ENCODE measurements around the gene WASF2. TPM values are rescaled to one million over a fixed set of nuclear protein-coding genes. Genes with fewer than 3 reads are reported as not detected.
A peak's percentile ranks its signal among the peaks of the same experiment; 100 is the strongest.
"Not testable (repeated sequence)": the region's sequence is repeated elsewhere in the genome, so short reads cannot be mapped to it uniquely, and the experiment has no call there.

Gene WASF2
- total RNA-seq, 1 donor from 2014 or later = 189 TPM

DNA sequence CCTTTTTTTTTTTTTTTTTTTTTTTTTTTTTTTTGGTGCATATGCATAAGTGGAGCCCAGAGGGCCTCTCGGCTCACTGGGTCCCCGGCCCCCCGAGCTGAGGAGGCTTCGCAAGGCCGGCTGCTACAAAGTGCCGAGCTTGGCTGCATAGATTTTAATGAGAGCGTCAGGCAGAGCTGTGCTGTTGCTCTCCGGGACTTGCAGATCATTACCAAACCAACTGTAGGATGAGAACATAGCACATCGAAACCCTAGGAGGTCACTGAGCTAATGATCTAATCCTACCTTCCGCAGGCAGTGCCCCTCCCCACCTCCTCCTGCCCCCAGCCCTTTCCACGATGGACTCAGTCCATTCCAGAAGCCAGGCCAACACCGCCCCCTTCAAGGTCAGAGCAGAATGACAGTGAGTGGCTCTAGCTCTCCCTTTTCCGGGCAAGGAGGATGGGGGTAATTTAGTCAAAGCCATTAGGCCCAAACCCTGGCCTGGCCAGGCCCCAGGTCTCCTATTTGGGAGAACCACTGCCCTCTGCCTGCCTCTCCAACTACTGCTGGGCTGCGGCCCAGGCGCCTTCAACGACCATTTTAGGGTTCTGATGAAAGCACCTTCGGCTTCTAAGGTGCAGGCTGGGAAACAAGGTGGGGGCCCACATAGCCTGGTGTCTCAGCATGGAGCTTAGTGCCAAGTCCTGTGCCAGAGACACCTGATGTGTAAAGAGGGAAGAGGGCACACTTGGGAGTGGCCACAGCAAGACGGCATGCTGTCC lies 84.2 kb downstream of the WASF2 start:
- Mint-ChIP-seq H3K4me1 (ENCODE audit: unreplicated experiment) (peaks cover 50% of the 10 kb centered on the region), H3K36me3 (ENCODE audit: unreplicated experiment) (peaks cover 23% of the 10 kb centered on the region), H3K27ac (ENCODE audit: unreplicated experiment) (peak overlapping the region; percentile 88)
- not testable (repeated sequence) for H3K27me3 Mint-ChIP-seq (ENCODE audit: unreplicated experiment); DNase-seq (ENCODE audit: extremely low spot score, unreplicated experiment); H3K9me3 Mint-ChIP-seq (ENCODE audit: unreplicated experiment); H3K4me3 Mint-ChIP-seq (ENCODE audit: unreplicated experiment)
- TF ChIP-seq, protein P1, sequence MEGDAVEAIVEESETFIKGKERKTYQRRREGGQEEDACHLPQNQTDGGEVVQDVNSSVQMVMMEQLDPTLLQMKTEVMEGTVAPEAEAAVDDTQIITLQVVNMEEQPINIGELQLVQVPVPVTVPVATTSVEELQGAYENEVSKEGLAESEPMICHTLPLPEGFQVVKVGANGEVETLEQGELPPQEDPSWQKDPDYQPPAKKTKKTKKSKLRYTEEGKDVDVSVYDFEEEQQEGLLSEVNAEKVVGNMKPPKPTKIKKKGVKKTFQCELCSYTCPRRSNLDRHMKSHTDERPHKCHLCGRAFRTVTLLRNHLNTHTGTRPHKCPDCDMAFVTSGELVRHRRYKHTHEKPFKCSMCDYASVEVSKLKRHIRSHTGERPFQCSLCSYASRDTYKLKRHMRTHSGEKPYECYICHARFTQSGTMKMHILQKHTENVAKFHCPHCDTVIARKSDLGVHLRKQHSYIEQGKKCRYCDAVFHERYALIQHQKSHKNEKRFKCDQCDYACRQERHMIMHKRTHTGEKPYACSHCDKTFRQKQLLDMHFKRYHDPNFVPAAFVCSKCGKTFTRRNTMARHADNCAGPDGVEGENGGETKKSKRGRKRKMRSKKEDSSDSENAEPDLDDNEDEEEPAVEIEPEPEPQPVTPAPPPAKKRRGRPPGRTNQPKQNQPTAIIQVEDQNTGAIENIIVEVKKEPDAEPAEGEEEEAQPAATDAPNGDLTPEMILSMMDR (IDR thresholded peaks at IDR 0.05) = peak; percentile 10

DNA sequence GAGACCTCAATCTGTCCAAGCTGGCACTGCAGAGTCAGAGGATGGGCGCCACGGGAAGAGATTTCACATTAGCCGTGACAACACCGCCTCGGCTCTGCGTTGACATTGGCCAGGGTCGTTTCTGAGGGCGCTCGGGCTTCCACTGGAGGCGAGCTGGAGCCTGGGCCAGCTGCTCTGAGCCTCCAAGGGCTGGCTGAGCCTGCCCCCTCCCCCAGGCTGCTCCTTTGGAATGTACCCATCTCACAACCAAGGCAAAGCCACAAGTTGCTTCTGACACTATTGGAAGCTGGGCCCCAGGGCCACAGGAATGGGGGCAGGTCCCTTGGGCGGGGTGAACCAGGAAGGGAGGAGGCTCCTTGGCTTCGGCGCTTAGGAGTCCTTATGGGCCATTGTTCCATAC lies 84.9 kb downstream of the WASF2 start:
- Mint-ChIP-seq H3K36me3 (ENCODE audit: unreplicated experiment) (peaks cover 18% of the 10 kb centered on the region), H3K27ac (ENCODE audit: unreplicated experiment) (peak overlapping the region; percentile 88), H3K4me1 (ENCODE audit: unreplicated experiment) (peaks cover 50% of the 10 kb centered on the region), H3K27me3 (ENCODE audit: unreplicated experiment) (no peaks in the 10 kb centered on the region), H3K9me3 (ENCODE audit: unreplicated experiment) (no peaks in the 10 kb centered on the region), H3K4me3 (ENCODE audit: unreplicated experiment) (no peak overlapping the region)
- no peak for DNase-seq (ENCODE audit: extremely low spot score, unreplicated experiment)
- TF ChIP-seq, protein P1 (IDR thresholded peaks at IDR 0.05) = no peak

DNA sequence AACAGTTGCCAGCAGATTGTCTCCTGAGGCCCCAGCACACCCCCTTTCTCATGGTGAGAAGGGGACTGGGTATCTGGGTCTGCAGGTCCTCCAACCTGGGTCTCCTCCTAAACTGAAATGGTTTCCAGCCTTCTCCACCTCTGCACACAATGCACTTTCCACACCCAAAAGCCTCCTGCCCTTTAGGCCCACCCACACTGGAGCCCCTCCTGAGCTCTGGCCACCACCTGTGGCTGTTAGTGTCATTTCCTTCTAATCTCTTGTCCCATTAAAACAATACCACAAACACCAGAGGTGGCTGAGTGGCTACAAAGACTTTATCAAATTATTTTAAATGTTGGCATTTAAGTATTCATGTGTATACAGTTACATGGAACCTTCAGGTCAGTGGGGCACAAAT lies 86.0 kb downstream of the WASF2 start:
- DNase-seq (ENCODE audit: extremely low spot score, unreplicated experiment) = no peak
- no peak overlapping the region for H3K4me3 Mint-ChIP-seq (ENCODE audit: unreplicated experiment)
- peaks cover 18% of the 10 kb centered on the region for H3K36me3 Mint-ChIP-seq (ENCODE audit: unreplicated experiment)
- H3K27me3 Mint-ChIP-seq (ENCODE audit: unreplicated experiment) = no peaks in the 10 kb centered on the region
- TF ChIP-seq, protein P1 (IDR thresholded peaks at IDR 0.05) = no peak
- H3K27ac Mint-ChIP-seq (ENCODE audit: unreplicated experiment) = peak overlapping the region; percentile 88
- no peaks in the 10 kb centered on the region for H3K9me3 Mint-ChIP-seq (ENCODE audit: unreplicated experiment)
- H3K4me1 Mint-ChIP-seq (ENCODE audit: unreplicated experiment) = peaks cover 55% of the 10 kb centered on the region

DNA sequence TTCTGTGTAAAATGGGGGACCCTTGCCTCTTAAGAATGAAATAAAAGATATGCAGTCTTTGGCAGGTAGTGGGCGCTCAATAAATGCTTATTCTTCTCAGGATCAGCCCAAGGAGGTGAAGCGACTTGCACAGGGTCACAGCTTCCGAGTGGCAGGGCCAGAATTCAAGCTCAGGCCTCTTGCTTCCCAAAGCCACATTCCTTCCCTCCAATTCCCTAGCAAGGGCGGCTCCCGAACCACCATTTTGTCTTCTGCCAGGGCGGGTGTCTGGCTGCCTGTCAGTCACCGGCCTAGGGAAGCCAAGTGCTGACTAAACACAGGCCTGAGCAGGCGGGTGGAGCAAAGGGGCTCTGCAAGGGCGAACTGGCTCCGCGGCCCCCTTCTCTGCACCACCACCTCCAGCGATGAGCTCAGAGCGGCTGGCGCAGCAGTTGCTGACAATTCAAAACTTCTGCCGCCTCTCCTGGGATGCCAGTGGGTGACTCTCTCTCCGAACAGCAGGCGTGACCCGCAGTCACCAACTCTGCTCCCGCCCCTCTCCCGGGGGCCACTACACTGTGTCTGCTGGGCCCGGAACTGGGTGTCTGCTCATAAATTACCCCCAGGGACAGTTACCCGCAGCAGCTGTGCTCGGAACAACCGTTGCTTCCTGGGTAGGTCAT lies 86.8 kb downstream of the WASF2 start:
- H3K36me3 Mint-ChIP-seq (ENCODE audit: unreplicated experiment) = peaks cover 12% of the 10 kb centered on the region
- H3K9me3 Mint-ChIP-seq (ENCODE audit: unreplicated experiment) = no peaks in the 10 kb centered on the region
- H3K4me3 Mint-ChIP-seq (ENCODE audit: unreplicated experiment) = no peak overlapping the region
- no peaks in the 10 kb centered on the region for H3K27me3 Mint-ChIP-seq (ENCODE audit: unreplicated experiment)
- peaks cover 59% of the 10 kb centered on the region for H3K4me1 Mint-ChIP-seq (ENCODE audit: unreplicated experiment)
- peak; percentile 85 for DNase-seq (ENCODE audit: extremely low spot score, unreplicated experiment)
- TF ChIP-seq, protein P1 (IDR thresholded peaks at IDR 0.05) = peak; percentile 41
- peak overlapping the region; percentile 88 for H3K27ac Mint-ChIP-seq (ENCODE audit: unreplicated experiment)

DNA sequence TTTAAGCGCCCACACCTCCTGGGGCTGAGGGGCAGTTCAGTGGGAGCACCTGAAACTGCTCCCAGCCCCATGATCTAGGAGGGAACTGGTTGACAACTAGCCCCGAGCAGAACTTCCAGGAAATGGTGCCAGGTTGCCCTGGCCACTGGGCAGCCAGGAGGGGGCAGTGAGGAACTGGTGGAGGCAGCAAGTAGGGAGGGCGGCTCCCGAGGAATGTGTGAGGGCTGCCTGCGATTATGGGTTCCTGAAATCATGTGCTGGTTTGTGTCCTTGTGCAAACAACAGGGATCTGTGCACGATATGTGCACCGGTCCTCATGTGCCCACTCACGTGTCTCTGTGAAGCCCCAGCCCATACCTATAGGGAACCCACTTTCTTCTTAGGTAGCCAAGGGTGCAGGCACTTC lies 87.6 kb downstream of the WASF2 start:
- no peak overlapping the region for H3K27ac Mint-ChIP-seq (ENCODE audit: unreplicated experiment)
- no peaks in the 10 kb centered on the region for H3K27me3 Mint-ChIP-seq (ENCODE audit: unreplicated experiment)
- H3K4me3 Mint-ChIP-seq (ENCODE audit: unreplicated experiment) = no peak overlapping the region
- H3K4me1 Mint-ChIP-seq (ENCODE audit: unreplicated experiment) = peaks cover 59% of the 10 kb centered on the region
- peak; percentile 88 for DNase-seq (ENCODE audit: extremely low spot score, unreplicated experiment)
- TF ChIP-seq, protein P1 (IDR thresholded peaks at IDR 0.05) = peak; percentile 71
- peaks cover 4% of the 10 kb centered on the region for H3K36me3 Mint-ChIP-seq (ENCODE audit: unreplicated experiment)
- H3K9me3 Mint-ChIP-seq (ENCODE audit: unreplicated experiment) = no peaks in the 10 kb centered on the region

All from osteocyte (in vitro differentiated cells).